Spinal cord (tissue), 10 donors: ENCODE measurements around the gene AGRN. TPM values are rescaled to one million over a fixed set of nuclear protein-coding genes. Genes with fewer than 3 reads are reported as not detected.

ENCODE experiments used
- DNase-seq, 6 donors: peaks; one replicate each; pipeline versions ENCODE4 v3.0.0 to v3.0.0-alpha.2; 2013 to 2015; ENCODE audit warnings: low spot score in 6 of 6, low read depth in 4 of 6
- H3K27ac ChIP-seq: one replicate; pipeline ENCODE4 v1.5.1; 2013; ENCODE audit warnings: low read depth, low read length, control low read depth
- H3K27me3 ChIP-seq: one replicate; pipeline ENCODE4 v1.6.1; 2013; ENCODE audit warnings: low read length; ENCODE audit not compliant: control insufficient read depth, insufficient read depth
- H3K36me3 ChIP-seq: one replicate; pipeline ENCODE4 v1.6.1; 2013; ENCODE audit warnings: low read length; ENCODE audit not compliant: control insufficient read depth, insufficient read depth
- H3K4me1 ChIP-seq: one replicate; pipeline ENCODE4 v1.6.1; 2013; ENCODE audit warnings: low read length; ENCODE audit not compliant: control insufficient read depth, insufficient read depth
- H3K4me3 ChIP-seq: one replicate; pipeline ENCODE4 v1.5.1; 2013; ENCODE audit warnings: low read depth, low read length, control low read depth
- H3K9me3 ChIP-seq: one replicate; pipeline ENCODE4 v1.6.1; 2013; ENCODE audit warnings: low read length; ENCODE audit not compliant: control insufficient read depth, insufficient read depth
- WGBS: methylation state at CpG from one replicate; pipeline ENCODE4 v1.1.5; 2013; ENCODE audit warnings: missing lambda C conversion rate; ENCODE audit not compliant: insufficient coverage; 5-methylcytosine and 5-hydroxymethylcytosine counted together
- polyA plus RNA-seq, 2 donors: library from polyadenylated mRNA; unstranded; fragments of 120-200 nt; gene quantifications; one replicate each; pipeline ENCODE4 v1.2.1, GENCODE V29; 2013; ENCODE audit not compliant: insufficient read length in 2 of 2
- total RNA-seq, 2 donors: library from RNA; depleted of rRNA in 1 of 2; stranded (reverse); fragments of 120-200 nt in 1 of 2; fragments of >200 nt in 1 of 2; gene quantifications; one replicate each; pipeline versions ENCODE4 v1.2.3 to v1.2.4, GENCODE V29; 2013 to 2014
- donor health status: healthy.

AGRN gene
- total and polyA plus RNA-seq, 4 donors = 62.8 to 280 (median 175) TPM

- 91% methylated on average over 17 of the region's 19 CpGs for WGBS
- no peak overlapping the region for H3K4me3 ChIP-seq
- H3K27me3 ChIP-seq = peaks cover 6% of the 10 kb centered on the region
- no peak for DNase-seq
- H3K36me3 ChIP-seq = peaks cover 59% of the 10 kb centered on the region
- H3K9me3 ChIP-seq = no peaks in the 10 kb centered on the region
- no peak overlapping the region for H3K27ac ChIP-seq
- peaks cover 79% of the 10 kb centered on the region for H3K4me1 ChIP-seq
Observed at GRCh38 chr1:1035291-1035943, 15.5 kb downstream of the AGRN start.

GRCh38 chr1:1037366-1038327, 17.7 kb downstream of the AGRN start:
- Histone ChIP-seq H3K4me3 (no peak overlapping the region), H3K4me1 (peaks cover 62% of the 10 kb centered on the region), H3K27me3 (peaks cover 6% of the 10 kb centered on the region), H3K9me3 (no peaks in the 10 kb centered on the region), H3K36me3 (peaks cover 60% of the 10 kb centered on the region), H3K27ac (no peak overlapping the region)
- no peak for DNase-seq
- WGBS = 93% methylated on average over 18 of the region's 30 CpGs

- WGBS = 87% methylated on average over 3 of the region's 6 CpGs
- DNase-seq = no peak
- no peak overlapping the region for H3K4me3 ChIP-seq
- peaks cover 57% of the 10 kb centered on the region for H3K4me1 ChIP-seq
- no peak overlapping the region for H3K27ac ChIP-seq
- H3K9me3 ChIP-seq = no peaks in the 10 kb centered on the region
- peaks cover 6% of the 10 kb centered on the region for H3K27me3 ChIP-seq
- H3K36me3 ChIP-seq = peaks cover 70% of the 10 kb centered on the region
Observed at GRCh38 chr1:1038694-1039093, 18.8 kb downstream of the AGRN start.

- H3K27ac ChIP-seq = no peak overlapping the region
- peaks cover 4% of the 10 kb centered on the region for H3K27me3 ChIP-seq
- H3K4me1 ChIP-seq = peaks cover 54% of the 10 kb centered on the region
- peaks cover 76% of the 10 kb centered on the region for H3K36me3 ChIP-seq
- peak in 1 of 6 donors; percentile 23 for DNase-seq
- WGBS = 51% methylated on average over 13 of the region's 17 CpGs
- no peaks in the 10 kb centered on the region for H3K9me3 ChIP-seq
- no peak overlapping the region for H3K4me3 ChIP-seq
Observed at GRCh38 chr1:1039145-1039910, 19.4 kb downstream of the AGRN start.

- Histone ChIP-seq H3K9me3 (no peaks in the 10 kb centered on the region), H3K36me3 (peaks cover 79% of the 10 kb centered on the region), H3K27me3 (peaks cover 4% of the 10 kb centered on the region), H3K4me3 (peak overlapping the region; percentile 24), H3K4me1 (peaks cover 46% of the 10 kb centered on the region), H3K27ac (no peak overlapping the region)
- WGBS = 8% methylated on average over 82 of the region's 99 CpGs
- peak in 2 of 6 donors; percentile 91 to 94 for DNase-seq
Observed at GRCh38 chr1:1040004-1040991, 20.4 kb downstream of the AGRN start.

GRCh38 chr1:1041092-1041523, 21.2 kb downstream of the AGRN start:
- H3K36me3 ChIP-seq = peaks cover 79% of the 10 kb centered on the region
- peaks cover 4% of the 10 kb centered on the region for H3K27me3 ChIP-seq
- H3K4me1 ChIP-seq = peaks cover 38% of the 10 kb centered on the region
- no peak for DNase-seq
- H3K4me3 ChIP-seq = no peak overlapping the region
- H3K27ac ChIP-seq = no peak overlapping the region
- WGBS = 35% methylated on average over 54 of the region's 60 CpGs
- no peaks in the 10 kb centered on the region for H3K9me3 ChIP-seq

GRCh38 chr1:1041873-1042272, 22.0 kb downstream of the AGRN start:
- 94% methylated on average over 23 of the region's 25 CpGs for WGBS
- Histone ChIP-seq H3K4me1 (peaks cover 31% of the 10 kb centered on the region), H3K4me3 (no peak overlapping the region), H3K9me3 (no peaks in the 10 kb centered on the region), H3K27ac (no peak overlapping the region), H3K36me3 (peaks cover 79% of the 10 kb centered on the region), H3K27me3 (peaks cover 4% of the 10 kb centered on the region)
- no peak for DNase-seq

- WGBS = 86% methylated on average over 10 of the region's 10 CpGs
- Histone ChIP-seq H3K27me3 (peaks cover 4% of the 10 kb centered on the region), H3K36me3 (peaks cover 79% of the 10 kb centered on the region), H3K9me3 (no peaks in the 10 kb centered on the region), H3K4me1 (peaks cover 27% of the 10 kb centered on the region), H3K4me3 (no peak overlapping the region), H3K27ac (no peak overlapping the region)
- no peak for DNase-seq
Observed at GRCh38 chr1:1042835-1043234, 22.9 kb downstream of the AGRN start.
